D721Med (cell line): ENCODE measurements around the gene CLPX.
"Not testable (repeated sequence)": the region's sequence is repeated elsewhere in the genome, so short reads cannot be mapped to it uniquely, and the experiment has no call there.

Experiments
- DNase-seq: peaks from one replicate; pipeline ENCODE4 v3.0.0; 2011; ENCODE audit warnings: low spot score; ENCODE audit not compliant: insufficient read length
- FAIRE-seq: peaks from 2 replicates; lab custom pipeline; 2011; peaks lifted over from hg19 to GRCh38; lab: Jason Lieb, UNC
- CTCF ChIP-seq: IDR thresholded peaks from 2 replicates; pipeline ENCODE4 v1.5.1; 2012; ENCODE audit warnings: mild to moderate bottlenecking, control low read depth; ENCODE audit not compliant: insufficient read depth; ENCODE audit errors: missing control alignments

The CLPX gene

GRCh38 chr15:65196637-65197336, 11.6 kb upstream of the CLPX start:
- FAIRE-seq: no peak
- no peak for TF ChIP-seq CTCF
- DNase-seq: no peak

GRCh38 chr15:65195548-65195923, 10.4 kb upstream of the CLPX start:
- TF ChIP-seq CTCF: no peak
- FAIRE-seq (no peak), DNase-seq (no peak)

GRCh38 chr15:65194826-65195547, 9.8 kb upstream of the CLPX start:
- TF ChIP-seq CTCF: no peak
- DNase-seq (no peak), FAIRE-seq (no peak)

- FAIRE-seq (no peak), DNase-seq (no peak)
- TF ChIP-seq CTCF: no peak
Measured at GRCh38 chr15:65192016-65192415, 6.9 kb upstream of the CLPX start.

GRCh38 chr15:65189102-65189740, 4.1 kb upstream of the CLPX start:
- peak; percentile 25 for FAIRE-seq
- DNase-seq: no peak
- peak; percentile 78 for TF ChIP-seq CTCF

GRCh38 chr15:65188472-65188871, 3.3 kb upstream of the CLPX start:
- not testable (repeated sequence) for FAIRE-seq

GRCh38 chr15:65184305-65184867, 756 bp downstream of the CLPX start:
- no peak for TF ChIP-seq CTCF
- DNase-seq: no peak

More at GRCh38 chr15:65188472-65188871, 3.3 kb upstream of the CLPX start:
- not testable (repeated sequence) for DNase-seq

More at GRCh38 chr15:65184305-65184867, 756 bp downstream of the CLPX start:
- FAIRE-seq: no peak
